A549 (cell line): ENCODE results near the gene NEURL3. TPM values are rescaled to one million over a fixed set of nuclear protein-coding genes. Genes with fewer than 3 reads are reported as not detected.

Experiments
- ATAC-seq, 2 experiments: fragments of 200-7000 bp in 1 of 2; fragments of >200 bp in 1 of 2; cut with Nextera tagmentation in 1 of 2; cut with Tn5 transposase in 1 of 2; 3 replicates each; pipeline versions ENCODE4 v1.8.0 to v1.9.1; 2018 to 2020; ENCODE audit warnings: mild to moderate bottlenecking in 1 of 2, moderate library complexity in 1 of 2
- CTCF ChIA-PET: fragments of 300-600 bp; sonication (Branson Sonifier 250); formaldehyde crosslinking; extraction: SDS; loops from one replicate; lab custom pipeline; 2021; ENCODE audit warnings: antibody characterized with exemption, inconsistent platforms; lab: Yijun Ruan, JAX
- POLR2A ChIA-PET: fragments of 350-600 bp; formaldehyde crosslinking; extraction: SDS; loops from one replicate; lab custom pipeline; 2021; ENCODE audit warnings: antibody characterized with exemption, inconsistent platforms; lab: Yijun Ruan, JAX
- DNase-seq, 2 experiments: peaks; one replicate each; pipeline versions ENCODE4 v3.0.0 to v3.0.0-alpha.2; 2011 to 2016; ENCODE audit warnings: low read depth in 1 of 2, low spot score in 1 of 2
- FAIRE-seq: peaks from 2 replicates; lab custom pipeline; 2011; peaks lifted over from hg19 to GRCh38; lab: Jason Lieb, UNC
- H3K27ac ChIP-seq, 2 experiments: fragments of >200 bp; sonication (Bioruptor Twin); formaldehyde crosslinking; 3 replicates each; pipeline ENCODE4 v1.5.1; 2016 to 2017
- H3K4me1 ChIP-seq: fragments of >200 bp; sonication (Bioruptor Twin); formaldehyde crosslinking; 3 replicates; pipeline ENCODE4 v1.6.1; 2016
- H3K4me2 ChIP-seq: fragments of >200 bp; sonication (Bioruptor Twin); formaldehyde crosslinking; 3 replicates; pipeline ENCODE4 v1.6.1; 2016
- H3K4me3 ChIP-seq: fragments of >200 bp; sonication (Bioruptor Twin); formaldehyde crosslinking; 3 replicates; pipeline ENCODE4 v1.5.1; 2016
- H3K9me3 ChIP-seq: fragments of >200 bp; sonication (Bioruptor Twin); formaldehyde crosslinking; 3 replicates; pipeline ENCODE4 v1.6.1; 2016
- CBX8 ChIP-seq: fragments of 200-600 bp; sonication (generic); IDR thresholded peaks from 2 replicates; pipeline ENCODE4 v1.6.1; 2016
- CEBPB ChIP-seq, 2 experiments: fragments of >200 bp in 1 of 2; sonication (Bioruptor Twin) in 1 of 2; formaldehyde crosslinking in 1 of 2; IDR thresholded peaks; 2 replicates each; pipeline ENCODE4 v1.6.1; 2012 to 2016
- CHD4 ChIP-seq: fragments of 200-600 bp; sonication (generic); IDR thresholded peaks from 2 replicates; pipeline ENCODE4 v1.6.1; 2016; ENCODE audit warnings: antibody characterized with exemption, mild to moderate bottlenecking, borderline replicate concordance
- EHF ChIP-seq: fragments of 250-450 bp; sonication (Bioruptor Pico); IDR thresholded peaks from 2 replicates; pipeline ENCODE4 v1.5.0; 2020; ENCODE audit warnings: mild to moderate bottlenecking
- FOSL2 ChIP-seq, 2 experiments: fragments of 450-650 bp in 1 of 2; fragments of >200 bp in 1 of 2; sonication (Bioruptor Twin) in 1 of 2; formaldehyde crosslinking; IDR thresholded peaks; 2 replicates each; pipeline versions ENCODE4 v1.5.0 to v1.6.1; 2016 to 2020; ENCODE audit warnings: mild to moderate bottlenecking in 1 of 2, moderate library complexity in 1 of 2
- FOXS1 ChIP-seq: fragments of 250-450 bp; sonication (Bioruptor Pico); IDR thresholded peaks from 2 replicates; pipeline ENCODE4 v1.5.0; 2020; ENCODE audit warnings: mild to moderate bottlenecking, moderate library complexity
- GATA3 ChIP-seq: IDR thresholded peaks from 2 replicates; pipeline ENCODE4 v1.6.1; 2012; ENCODE audit warnings: borderline replicate concordance
- HDAC2 ChIP-seq: fragments of 200-600 bp; sonication (generic); IDR thresholded peaks from 2 replicates; pipeline ENCODE4 v1.6.1; 2016
- HES2 ChIP-seq: fragments of >200 bp; sonication (Bioruptor Twin); formaldehyde crosslinking; IDR thresholded peaks from 2 replicates; pipeline ENCODE4 v1.6.1; 2016
- HEYL ChIP-seq: fragments of 250-450 bp; sonication (Bioruptor Pico); IDR thresholded peaks from 2 replicates; pipeline ENCODE4 v1.8.0; 2021; ENCODE audit warnings: mild to moderate bottlenecking, moderate library complexity
- HOXB5 ChIP-seq: fragments of 250-450 bp; sonication (Bioruptor Pico); IDR thresholded peaks from 2 replicates; pipeline ENCODE4 v1.5.0; 2020; ENCODE audit warnings: mild to moderate bottlenecking, moderate library complexity
- MAFK ChIP-seq: fragments of 450-650 bp; IDR thresholded peaks from 2 replicates; pipeline ENCODE4 v1.6.1; 2014; ENCODE audit not compliant: partially characterized antibody
- MAX ChIP-seq: IDR thresholded peaks from 2 replicates; pipeline ENCODE4 v1.6.1; 2012
- NR3C1 ChIP-seq: fragments of >200 bp; sonication (Bioruptor Twin); formaldehyde crosslinking; IDR thresholded peaks from 3 replicates; pipeline ENCODE4 v1.6.1; 2017
- RARB ChIP-seq: fragments of 250-450 bp; sonication (Bioruptor Pico); IDR thresholded peaks from 2 replicates; pipeline ENCODE4 v1.8.0; 2021; ENCODE audit warnings: mild to moderate bottlenecking, moderate library complexity
- RNF2 ChIP-seq: fragments of 200-600 bp; sonication (generic); IDR thresholded peaks from 2 replicates; pipeline ENCODE4 v1.6.1; 2016; ENCODE audit warnings: low read depth, mild to moderate bottlenecking, antibody characterized with exemption, moderate library complexity, borderline replicate concordance
- SMC3 ChIP-seq: fragments of >200 bp; sonication (Bioruptor Twin); formaldehyde crosslinking; IDR thresholded peaks from 3 replicates; pipeline ENCODE4 v1.6.1; 2018; ENCODE audit warnings: inconsistent platforms
- SREBF2 ChIP-seq: fragments of 450-650 bp; IDR thresholded peaks from 2 replicates; pipeline ENCODE4 v1.6.1; 2014; ENCODE audit warnings: mild to moderate bottlenecking, moderate library complexity
- TP53 ChIP-seq: fragments of 250-450 bp; sonication (Bioruptor Pico); IDR thresholded peaks from 2 replicates; pipeline ENCODE4 v1.5.0; 2021; ENCODE audit warnings: mild to moderate bottlenecking, moderate library complexity
- USF2 ChIP-seq: fragments of 450-650 bp; IDR thresholded peaks from 2 replicates; pipeline ENCODE4 v1.6.1; 2014; ENCODE audit warnings: antibody characterized with exemption
- ZNF302 ChIP-seq: fragments of 250-450 bp; sonication (Bioruptor Pico); IDR thresholded peaks from 2 replicates; pipeline ENCODE4 v1.9.0; 2021; ENCODE audit warnings: inconsistent platforms, mild to moderate bottlenecking, moderate library complexity
- WGBS: methylation state at CpG from one replicate; pipeline ENCODE4 v1.1.6; 2017; ENCODE audit errors: missing lambda C conversion rate; 5-methylcytosine and 5-hydroxymethylcytosine counted together
- polyA plus RNA-seq, 4 experiments: library from polyadenylated mRNA; depleted of rRNA in 3 of 4; stranded (reverse); fragments of >200 nt; fragmentation: RNase III in 1 of 4; extraction: RNeasy Plus Mini Kit Qiagen cat#74134 plus additional on column Dnase treatment in 1 of 4; gene quantifications; 2 replicates in 3 of 4; 3 replicates in 1 of 4; pipeline ENCODE4 v1.2.3, GENCODE V29; 2011 to 2017
- TF ChIP-seq, protein P1 (sequence below): fragments of 200-600 bp; sonication (generic); IDR thresholded peaks from 2 replicates; pipeline ENCODE4 v1.6.1; 2016; ENCODE audit warnings: antibody characterized with exemption, mild to moderate bottlenecking, moderate library complexity
- TF ChIP-seq, protein P2 (sequence below): IDR thresholded peaks from 2 replicates; pipeline ENCODE4 v1.6.1; 2012; ENCODE audit warnings: low read depth, borderline replicate concordance
- TF ChIP-seq, protein P3 (sequence below): fragments of 250-450 bp; sonication (Bioruptor Pico); IDR thresholded peaks from 2 replicates; pipeline ENCODE4 v1.5.0; 2020; ENCODE audit warnings: low read depth, mild to moderate bottlenecking, moderate library complexity

The NEURL3 gene
- polyA plus RNA-seq, 2 of the 4 experiments (the other 2 are of a cell fraction) = 0.28 to 0.44 TPM

- Histone ChIP-seq H3K27ac (no peak overlapping the region), H3K9me3 (peaks cover 4% of the 10 kb centered on the region; the same call in 1 of the 3 replicates), H3K4me1 (no peaks in the 10 kb centered on the region), H3K4me2 (no peak overlapping the region), H3K4me3 (no peak overlapping the region)
- FAIRE-seq (no peak), ATAC-seq (no peak), DNase-seq (no peak)
- ChIA-PET POLR2A (no interaction called here), CTCF (interaction anchor here (1.0 kb wide), 1 partner anchor 83 kb away, joined by 3 read pairs; no protein-coding TSS in a partner anchor)
- TF ChIP-seq GATA3 (no peak), NR3C1 (no peak), EHF (CRISPR knock-in tag) (no peak), RNF2 (no peak), USF2 (no peak), FOXS1 (CRISPR knock-in tag) (no peak), SMC3 (no peak), MAFK (no peak), MAX (no peak), HEYL (CRISPR knock-in tag) (no peak), CHD4 (no peak), CEBPB (IDR thresholded peaks at IDR 0.05) (no peak), TP53 (no peak), SREBF2 (no peak), CBX8 (no peak)
- TF ChIP-seq, protein P1, sequence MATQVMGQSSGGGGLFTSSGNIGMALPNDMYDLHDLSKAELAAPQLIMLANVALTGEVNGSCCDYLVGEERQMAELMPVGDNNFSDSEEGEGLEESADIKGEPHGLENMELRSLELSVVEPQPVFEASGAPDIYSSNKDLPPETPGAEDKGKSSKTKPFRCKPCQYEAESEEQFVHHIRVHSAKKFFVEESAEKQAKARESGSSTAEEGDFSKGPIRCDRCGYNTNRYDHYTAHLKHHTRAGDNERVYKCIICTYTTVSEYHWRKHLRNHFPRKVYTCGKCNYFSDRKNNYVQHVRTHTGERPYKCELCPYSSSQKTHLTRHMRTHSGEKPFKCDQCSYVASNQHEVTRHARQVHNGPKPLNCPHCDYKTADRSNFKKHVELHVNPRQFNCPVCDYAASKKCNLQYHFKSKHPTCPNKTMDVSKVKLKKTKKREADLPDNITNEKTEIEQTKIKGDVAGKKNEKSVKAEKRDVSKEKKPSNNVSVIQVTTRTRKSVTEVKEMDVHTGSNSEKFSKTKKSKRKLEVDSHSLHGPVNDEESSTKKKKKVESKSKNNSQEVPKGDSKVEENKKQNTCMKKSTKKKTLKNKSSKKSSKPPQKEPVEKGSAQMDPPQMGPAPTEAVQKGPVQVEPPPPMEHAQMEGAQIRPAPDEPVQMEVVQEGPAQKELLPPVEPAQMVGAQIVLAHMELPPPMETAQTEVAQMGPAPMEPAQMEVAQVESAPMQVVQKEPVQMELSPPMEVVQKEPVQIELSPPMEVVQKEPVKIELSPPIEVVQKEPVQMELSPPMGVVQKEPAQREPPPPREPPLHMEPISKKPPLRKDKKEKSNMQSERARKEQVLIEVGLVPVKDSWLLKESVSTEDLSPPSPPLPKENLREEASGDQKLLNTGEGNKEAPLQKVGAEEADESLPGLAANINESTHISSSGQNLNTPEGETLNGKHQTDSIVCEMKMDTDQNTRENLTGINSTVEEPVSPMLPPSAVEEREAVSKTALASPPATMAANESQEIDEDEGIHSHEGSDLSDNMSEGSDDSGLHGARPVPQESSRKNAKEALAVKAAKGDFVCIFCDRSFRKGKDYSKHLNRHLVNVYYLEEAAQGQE = no peak
- TF ChIP-seq, protein P2, sequence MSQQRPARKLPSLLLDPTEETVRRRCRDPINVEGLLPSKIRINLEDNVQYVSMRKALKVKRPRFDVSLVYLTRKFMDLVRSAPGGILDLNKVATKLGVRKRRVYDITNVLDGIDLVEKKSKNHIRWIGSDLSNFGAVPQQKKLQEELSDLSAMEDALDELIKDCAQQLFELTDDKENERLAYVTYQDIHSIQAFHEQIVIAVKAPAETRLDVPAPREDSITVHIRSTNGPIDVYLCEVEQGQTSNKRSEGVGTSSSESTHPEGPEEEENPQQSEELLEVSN = no peak
- WGBS = 26% methylated on average over 1 of the region's 1 CpG
Observed at GRCh38 chr2:96489663-96490062, 15.5 kb downstream of the NEURL3 start.

GRCh38 chr2:96489261-96489660 is 15.9 kb downstream of the NEURL3 start:
- ChIA-PET POLR2A (no interaction called here), CTCF (interaction anchor here (1.8 kb wide), 1 partner anchor 20 kb away, joined by 6 read pairs; no protein-coding TSS in a partner anchor)
- Histone ChIP-seq H3K27ac (no peak overlapping the region), H3K4me3 (no peak overlapping the region), H3K4me1 (no peaks in the 10 kb centered on the region), H3K4me2 (no peak overlapping the region), H3K9me3 (peaks cover 4% of the 10 kb centered on the region; the same call in 1 of the 3 replicates)
- TF ChIP-seq HES2 = no peak
- TF ChIP-seq RARB (CRISPR knock-in tag) = no peak
- TF ChIP-seq CBX8 = no peak
- ATAC-seq (no peak), DNase-seq (no peak), FAIRE-seq (no peak)
- 75% methylated on average over 3 of the region's 3 CpGs for WGBS

- CTCF ChIA-PET = no interaction called here
- Histone ChIP-seq H3K9me3 (peaks cover 4% of the 10 kb centered on the region; the same call in 1 of the 3 replicates), H3K4me3 (no peak overlapping the region), H3K4me1 (no peaks in the 10 kb centered on the region), H3K27ac (no peak overlapping the region), H3K4me2 (no peak overlapping the region)
- DNase-seq (no peak), FAIRE-seq (no peak), ATAC-seq (no peak)
- WGBS = 58% methylated on average over 3 of the region's 3 CpGs
- POLR2A ChIA-PET = no interaction called here
- no peak for TF ChIP-seq HDAC2
- TF ChIP-seq, protein P1 = no peak
- TF ChIP-seq HEYL (CRISPR knock-in tag) = no peak
- no peak for TF ChIP-seq EHF (CRISPR knock-in tag)
- TF ChIP-seq HOXB5 = no peak
- TF ChIP-seq RARB (CRISPR knock-in tag) = no peak
- TF ChIP-seq RNF2 = no peak
- no peak for TF ChIP-seq MAFK
- TF ChIP-seq, protein P3, sequence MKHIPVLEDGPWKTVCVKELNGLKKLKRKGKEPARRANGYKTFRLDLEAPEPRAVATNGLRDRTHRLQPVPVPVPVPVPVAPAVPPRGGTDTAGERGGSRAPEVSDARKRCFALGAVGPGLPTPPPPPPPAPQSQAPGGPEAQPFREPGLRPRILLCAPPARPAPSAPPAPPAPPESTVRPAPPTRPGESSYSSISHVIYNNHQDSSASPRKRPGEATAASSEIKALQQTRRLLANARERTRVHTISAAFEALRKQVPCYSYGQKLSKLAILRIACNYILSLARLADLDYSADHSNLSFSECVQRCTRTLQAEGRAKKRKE = no peak
- no peak for TF ChIP-seq ZNF302 (CRISPR knock-in tag)
- no peak for TF ChIP-seq FOSL2 (IDR thresholded peaks at IDR 0.05)
- no peak for TF ChIP-seq FOSL2 (CRISPR knock-in tag; IDR thresholded peaks at IDR 0.05)
Observed at GRCh38 chr2:96486696-96487095, 18.5 kb downstream of the NEURL3 start.
